Activated CD4-positive, alpha-beta T cell treated with anti-CD3 and anti-CD28 coated beads, Interleukin-2, amount 50 U/mL, for 24 hours (primary cell): ENCODE measurements around the gene PNPLA2.
A peak's percentile ranks its signal among the peaks of the same experiment; 100 is the strongest.

Experiments used
- DNase-seq, 2 donors: peaks; one replicate each; pipeline ENCODE4 v3.0.0-alpha.2; 2020; ENCODE audit warnings: low read depth in 1 of 2, low spot score in 1 of 2

The PNPLA2 gene

DNA sequence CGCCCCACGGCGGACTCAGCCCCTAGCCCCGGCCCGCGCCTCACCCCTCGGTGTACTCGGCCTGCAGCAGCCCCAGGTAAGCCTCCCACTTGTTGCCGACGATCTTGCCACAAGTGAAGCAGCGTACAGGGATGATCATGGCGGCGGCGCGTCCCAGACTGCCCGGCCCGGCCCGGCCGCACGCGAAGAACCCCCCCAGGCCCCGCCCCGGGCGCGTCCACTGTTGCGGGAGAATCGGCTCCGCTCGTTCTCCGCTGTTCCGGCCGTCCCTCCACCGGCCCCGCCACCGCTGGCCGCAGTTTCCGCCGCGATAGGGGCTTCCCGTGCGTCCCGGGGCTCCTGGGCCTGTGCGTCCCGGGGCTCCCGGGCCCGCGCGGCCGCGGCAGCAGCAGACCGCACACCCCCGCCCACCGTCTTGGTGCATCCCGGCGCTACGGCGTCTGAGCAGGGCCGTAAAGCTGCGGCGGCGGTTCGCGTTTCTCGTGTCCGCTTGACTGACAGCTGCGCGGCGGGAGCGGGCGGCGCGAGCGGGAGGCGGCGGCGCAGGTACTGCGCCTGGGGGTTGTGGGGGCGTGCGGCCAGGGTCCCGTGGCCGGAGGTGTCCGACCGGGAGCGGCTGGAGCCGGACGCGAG, 23.8 kb downstream of the PNPLA2 start, which contains the start of the genes POLR2L and TSPAN4:
Gene POLR2L, minus strand, starts transcription at position 160 of the 633 bp plus-strand sequence. Its CDS starts 21 bp downstream, at position 139.
Gene TSPAN4, plus strand, starts transcription at position 483 of the 633 bp plus-strand sequence. CDS start 7,453 bp downstream, outside the sequence.
- peak; percentile 78 to 84 for DNase-seq

DNA sequence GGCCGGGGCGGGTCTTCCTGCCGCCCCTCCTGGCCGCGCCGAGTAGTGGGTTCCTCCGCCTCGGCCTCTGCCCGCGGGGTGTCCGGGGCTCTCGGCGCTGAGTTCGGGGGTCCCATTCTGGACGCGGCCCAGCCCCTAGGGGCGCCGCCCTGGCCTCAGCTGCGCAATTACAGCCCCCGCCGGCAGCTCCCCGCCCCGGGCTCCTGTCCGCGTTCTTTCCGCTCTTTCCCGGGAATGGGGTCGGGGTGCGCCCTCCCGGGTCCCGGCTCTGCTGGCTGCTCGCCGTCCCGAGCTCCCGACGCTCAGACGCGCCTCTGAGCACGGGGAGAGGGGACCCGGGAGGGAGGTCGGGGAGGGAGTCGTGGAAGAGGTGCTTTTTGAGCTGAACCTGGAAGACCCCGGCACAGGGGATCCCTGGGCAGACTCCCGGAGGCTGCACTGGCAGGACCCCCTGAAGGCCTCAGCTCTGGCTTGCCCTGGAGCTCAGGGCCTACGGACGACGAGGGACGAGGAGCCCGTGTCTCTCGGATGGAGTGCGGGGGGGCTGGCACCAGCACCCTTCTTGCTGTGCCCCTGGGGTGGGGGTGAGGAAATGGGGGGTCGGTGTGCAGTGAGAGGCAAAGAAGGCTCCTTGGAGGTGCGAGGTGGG, 24.5 kb downstream of the PNPLA2 start:
- no peak for DNase-seq

GRCh38 chr11:843818-844692, 25.3 kb downstream of the PNPLA2 start:
- no peak for DNase-seq

DNA sequence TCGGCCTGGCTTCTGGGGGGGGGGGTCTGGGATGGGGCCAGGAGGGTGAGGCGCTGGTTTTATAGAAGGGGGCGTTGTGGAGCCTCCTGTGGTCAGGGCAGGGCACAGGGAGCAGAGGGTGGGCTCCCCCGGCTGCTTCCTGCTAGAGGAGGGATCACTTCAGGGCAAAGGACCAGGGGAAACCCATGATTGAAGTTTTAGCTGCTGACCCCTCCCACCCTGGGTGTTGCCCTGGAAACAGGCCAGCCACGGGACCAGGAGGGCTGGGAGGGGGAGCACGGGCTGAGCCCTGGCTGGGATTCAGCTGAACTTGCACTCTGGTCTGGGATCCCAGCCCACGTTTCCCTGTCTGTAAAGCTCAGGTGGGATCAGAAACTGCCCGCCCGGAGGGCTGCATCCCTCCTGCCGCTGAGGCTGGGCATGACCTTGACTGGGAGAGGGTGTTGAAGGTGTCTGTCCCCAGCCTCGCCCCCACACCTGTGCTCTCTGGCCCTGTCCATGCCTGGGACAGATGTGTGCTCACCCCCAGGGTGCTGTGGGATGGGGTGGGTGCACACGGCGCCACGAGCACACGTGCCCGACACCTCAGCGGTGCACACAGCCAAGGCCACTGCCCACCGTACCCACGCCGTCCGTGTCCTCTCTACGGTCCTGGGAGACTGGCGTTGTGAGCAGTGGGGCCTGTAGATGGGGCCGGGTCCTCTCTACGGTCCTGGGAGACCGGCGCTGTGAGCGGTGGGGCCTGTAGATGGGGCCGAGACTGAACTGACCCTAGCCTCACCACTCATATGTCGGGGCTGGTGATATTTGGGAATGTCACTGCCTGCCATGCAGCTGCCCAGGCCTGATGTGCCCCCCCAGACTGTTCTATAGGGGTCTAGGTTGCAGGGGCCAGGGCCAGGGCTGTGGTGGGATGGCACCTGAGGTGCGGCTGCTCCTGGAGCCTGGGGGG, 26.3 kb downstream of the PNPLA2 start:
- DNase-seq, result no peak

- DNase-seq, result no peak
Measured at GRCh38 chr11:845872-846495, 27.3 kb downstream of the PNPLA2 start.

- no peak for DNase-seq
Measured at GRCh38 chr11:846496-847098, 27.9 kb downstream of the PNPLA2 start.

DNA sequence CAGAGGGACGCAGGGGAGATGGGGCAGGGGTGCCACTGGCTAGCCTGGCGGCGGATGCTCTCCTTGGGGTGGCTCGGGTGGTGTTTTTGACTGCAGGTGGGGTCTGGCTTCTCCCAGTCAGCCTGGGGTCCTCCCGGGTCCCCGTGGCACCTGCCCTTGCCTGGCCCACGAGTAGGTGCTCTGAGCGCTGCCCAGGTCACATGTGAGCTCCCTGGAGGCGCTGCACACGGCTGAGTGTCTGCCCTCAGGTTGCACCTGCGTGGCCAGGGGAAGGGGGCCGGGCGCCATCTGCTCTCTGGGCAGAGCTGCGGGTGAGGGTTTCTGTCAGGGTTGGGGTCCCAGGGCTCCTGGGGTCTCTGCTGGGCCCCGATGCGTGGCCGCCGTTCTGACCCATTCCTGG, 29.2 kb downstream of the PNPLA2 start:
- DNase-seq, result no peak

DNA sequence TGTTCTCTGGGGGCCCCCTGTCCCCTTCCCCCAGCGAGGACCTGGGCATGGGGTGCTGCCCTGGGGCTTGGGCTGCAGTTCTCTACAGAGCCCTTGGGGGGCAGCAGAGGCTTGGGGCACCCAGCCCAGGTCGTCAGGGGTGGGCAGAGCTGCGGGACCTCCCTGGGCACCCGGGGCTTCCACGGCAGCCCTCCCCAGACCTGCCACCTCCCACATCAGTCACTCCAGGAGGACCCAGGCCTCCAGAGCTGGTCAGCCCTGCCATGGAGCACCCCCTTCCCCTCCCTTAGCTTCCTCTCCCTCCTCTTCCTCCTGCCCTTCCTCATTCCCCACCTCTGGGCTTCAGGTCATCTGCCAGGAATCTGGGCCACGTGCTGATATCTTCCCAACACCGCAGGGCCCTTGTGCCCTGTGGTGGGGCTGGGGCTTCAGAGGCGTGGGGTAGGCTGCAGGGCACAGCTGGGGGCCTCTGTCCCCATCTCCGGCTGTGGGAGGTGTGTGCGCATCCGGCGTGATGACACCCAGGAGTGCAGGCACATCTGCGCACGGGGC, 29.7 kb downstream of the PNPLA2 start:
- peak; percentile 42 to 46 for DNase-seq

- DNase-seq, result no peak
Measured at GRCh38 chr11:849104-849824, 30.6 kb downstream of the PNPLA2 start.

GRCh38 chr11:849951-850774, 31.4 kb downstream of the PNPLA2 start:
- no peak for DNase-seq

DNA sequence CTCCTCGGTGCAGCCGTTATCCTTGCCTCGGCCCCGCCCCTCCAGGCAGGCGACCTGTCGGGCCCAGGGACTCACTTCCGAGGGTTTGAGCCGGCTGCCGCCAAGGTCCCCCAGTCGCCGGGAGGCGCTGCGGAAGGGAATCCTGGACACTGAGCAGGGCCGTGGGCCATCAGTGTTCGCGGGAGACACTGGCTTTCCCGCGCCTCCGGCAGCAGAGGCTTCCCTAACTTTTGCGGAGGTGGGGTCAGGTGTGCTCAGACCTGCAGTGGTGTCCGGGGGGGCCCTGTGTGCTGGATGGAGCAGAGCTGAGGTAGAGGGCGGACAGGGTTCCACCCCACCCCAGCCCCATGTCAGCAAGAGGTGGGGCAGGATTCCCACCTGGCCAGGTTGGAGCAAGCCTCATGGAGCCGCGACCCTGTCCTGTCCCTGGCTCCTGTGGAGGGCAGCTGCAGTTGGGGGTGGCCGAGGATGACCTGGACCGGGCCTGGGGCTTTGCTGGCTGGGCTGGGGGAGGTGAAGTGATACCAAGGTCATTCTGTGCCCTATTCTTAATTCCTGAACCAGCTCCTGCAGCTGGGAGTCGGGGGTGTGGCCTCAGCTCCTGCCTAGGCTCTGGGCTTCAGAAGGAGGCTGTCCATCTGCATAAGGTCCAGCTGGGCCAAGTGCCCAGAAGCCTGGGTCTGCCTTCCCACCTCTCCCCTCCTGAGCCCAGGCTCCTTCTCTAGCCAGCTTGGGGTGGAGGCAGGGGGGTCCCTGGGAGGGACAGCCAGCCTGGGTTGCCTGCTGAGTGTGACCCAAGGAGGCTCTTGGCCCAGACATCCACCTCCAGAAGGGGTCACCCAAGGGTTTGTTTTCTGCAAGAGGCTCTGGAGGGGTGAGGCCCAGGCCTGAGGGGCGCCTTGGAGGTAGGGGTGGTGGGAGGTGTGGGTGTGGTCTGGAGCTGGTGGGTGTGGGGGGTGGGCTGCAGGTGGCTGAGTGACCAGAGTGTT, 32.4 kb downstream of the PNPLA2 start:
- DNase-seq, result no peak

DNA sequence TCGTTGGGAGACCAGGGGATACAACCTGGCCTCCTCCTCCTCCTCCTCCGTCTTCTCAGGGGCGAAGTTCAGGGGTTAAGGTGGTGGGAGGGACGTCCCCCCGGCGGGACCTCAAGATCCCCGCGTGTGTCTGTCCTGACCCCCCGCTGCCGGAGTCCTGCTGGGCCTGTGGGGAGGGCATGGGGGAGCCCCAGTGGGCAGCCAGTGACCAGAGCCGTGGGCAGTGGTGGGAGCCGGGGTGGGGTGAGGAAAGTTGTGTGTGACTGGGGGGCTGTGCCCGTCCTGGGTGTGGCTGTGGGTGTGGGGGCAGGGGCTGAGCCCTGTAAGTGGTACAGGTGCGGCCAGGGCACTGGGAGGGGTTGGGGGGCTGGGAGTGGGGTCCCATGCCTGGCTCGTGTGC, 34.0 kb downstream of the PNPLA2 start:
- DNase-seq, result no peak

DNA sequence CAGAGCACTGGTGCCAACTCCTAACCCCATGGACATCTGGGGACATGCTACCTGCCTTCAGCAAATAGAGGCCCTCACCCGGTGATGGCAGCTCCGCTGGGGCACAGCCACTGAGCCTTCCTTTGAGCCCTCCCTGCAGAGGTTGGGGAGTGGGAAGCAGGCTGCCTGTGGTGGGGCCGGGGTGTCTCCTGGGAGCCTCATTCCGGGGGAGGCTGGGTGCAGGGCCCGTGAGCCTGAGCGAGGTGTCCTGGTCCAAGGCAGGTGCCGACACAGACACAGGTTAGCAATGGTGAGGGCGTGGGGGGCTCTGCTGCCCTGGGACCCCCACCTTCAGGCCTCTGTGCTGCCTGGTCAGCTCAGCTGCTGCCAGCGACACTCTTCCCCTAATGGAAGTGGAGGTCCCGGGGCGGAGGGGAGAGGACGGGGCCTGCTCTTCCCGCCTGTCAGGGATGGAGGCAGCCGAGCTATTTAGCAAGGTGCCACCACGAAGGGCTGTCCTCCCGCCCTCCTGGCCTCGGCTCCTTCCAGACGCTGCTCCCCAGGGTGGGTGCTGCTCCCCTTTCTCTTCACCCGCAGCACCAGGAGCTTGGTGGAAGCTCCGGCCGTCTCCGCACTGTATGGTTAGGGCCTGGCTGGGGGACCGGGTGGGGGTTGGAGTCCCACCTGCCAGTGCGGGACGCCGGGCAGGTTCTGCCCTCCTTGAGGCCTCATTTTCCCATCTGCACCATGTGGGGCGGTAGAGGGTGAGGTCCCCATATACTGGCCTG, 35.2 kb downstream of the PNPLA2 start:
- DNase-seq, result no peak

GRCh38 chr11:854601-855329, 36.1 kb downstream of the PNPLA2 start:
- DNase-seq, result no peak

DNA sequence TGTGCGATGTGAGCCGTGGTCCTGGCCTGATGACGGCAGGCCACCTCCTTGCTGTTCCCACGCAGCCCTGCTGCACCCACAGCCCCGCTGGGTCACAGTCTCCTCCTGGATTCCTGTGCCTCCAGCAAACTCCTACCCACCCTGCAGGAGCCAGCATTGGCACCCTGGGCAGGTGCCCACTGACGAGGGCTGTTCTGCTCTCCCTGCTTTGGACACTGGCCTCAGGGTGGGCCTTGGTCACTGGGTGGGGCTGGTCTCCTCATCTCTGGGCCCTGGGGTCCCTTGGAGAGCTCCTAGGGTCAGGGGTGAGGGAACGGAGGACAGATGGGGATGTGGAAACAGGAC, 36.6 kb downstream of the PNPLA2 start:
- DNase-seq, result no peak
